ENCODE measurements around the gene MS4A10. TPM values are rescaled to one million over a fixed set of nuclear protein-coding genes. Genes with fewer than 3 reads are reported as not detected.

Gene MS4A10
- total and polyA plus RNA-seq, 2 experiments from 2014 or later: not detected

- H3K36me3 Mint-ChIP-seq (ENCODE audit: low read depth): peaks cover 4% of the 10 kb centered on the region; the same call in 1 of the 3 replicates
- H3K27me3 Mint-ChIP-seq (ENCODE audit: insufficient read depth, low read depth, poor library complexity): peaks cover 11% of the 10 kb centered on the region
- H4K20me1 ChIP-seq (replicated peaks; ENCODE audit: insufficient read depth): no peaks in the 10 kb centered on the region
- no peaks in the 10 kb centered on the region for H3K36me3 ChIP-seq (ENCODE audit: insufficient read depth)
- H3K9me2 ChIP-seq (ENCODE audit: insufficient read depth): no peaks in the 10 kb centered on the region
- no peaks in the 10 kb centered on the region for H3K79me2 ChIP-seq (replicated peaks; ENCODE audit: insufficient read depth)
- DNase-seq (ENCODE audit: low spot score): no peak
- H3K27ac Mint-ChIP-seq: no peak overlapping the region
- H3F3A ChIP-seq (replicated peaks; ENCODE audit: low read depth): no peaks in the 10 kb centered on the region
- H3K27me3 ChIP-seq (ENCODE audit: insufficient read depth): no peaks in the 10 kb centered on the region
- no peak overlapping the region for H3K4me3 ChIP-seq
- peaks cover 12% of the 10 kb centered on the region for H3K9me3 Mint-ChIP-seq
- no peak for ATAC-seq
- H3K4me1 Mint-ChIP-seq: no peaks in the 10 kb centered on the region
- no peak overlapping the region for H3K4me2 ChIP-seq
- TF ChIP-seq ZNF462 (CRISPR knock-in tag; IDR thresholded peaks at IDR 0.05): no peak
- TF ChIP-seq EZH2phosphoT487 (IDR thresholded peaks at IDR 0.05; ENCODE audit: unreplicated experiment): no peak
- no peak for TF ChIP-seq JUNB (IDR thresholded peaks at IDR 0.05; ENCODE audit: unreplicated experiment)
- TF ChIP-seq POLR2AphosphoS5 (IDR thresholded peaks at IDR 0.05; ENCODE audit: low read depth): no peak
- no peak for TF ChIP-seq NANOG (IDR thresholded peaks at IDR 0.05; ENCODE audit: borderline replicate concordance)
- no peak for TF ChIP-seq STAT1 (IDR thresholded peaks at IDR 0.05; ENCODE audit: unreplicated experiment)
- TF ChIP-seq CREB1 (CRISPR knock-in tag; IDR thresholded peaks at IDR 0.05; ENCODE audit: low read depth): no peak
- no peak for TF ChIP-seq ETS1 (IDR thresholded peaks at IDR 0.05)
- no peak for TF ChIP-seq EZH2 (IDR thresholded peaks at IDR 0.05; ENCODE audit: low read depth, unreplicated experiment)
- TF ChIP-seq REST (IDR thresholded peaks at IDR 0.05; ENCODE audit: unreplicated experiment): no peak
- no peak for TF ChIP-seq ZNF331 (CRISPR knock-in tag; IDR thresholded peaks at IDR 0.05; ENCODE audit: low read depth)
- no peak for TF ChIP-seq ZNF114 (CRISPR knock-in tag; IDR thresholded peaks at IDR 0.05)
- TF ChIP-seq CTCF (conservative IDR thresholded peaks at IDR 0.05; ENCODE audit: low read depth in 2 of 2): no peak
- H3K4me1 ChIP-seq (ENCODE audit: insufficient read depth): no peaks in the 10 kb centered on the region
- H2AFZ ChIP-seq: no peak overlapping the region
- no peak overlapping the region for H3K4me3 Mint-ChIP-seq
- no peak overlapping the region for H3K27ac ChIP-seq (ENCODE audit: low read depth)
Measured at GRCh38 chr11:60798631-60799030, 13.5 kb downstream of the MS4A10 start.

All from GM23338 (cell line).